Measurements from ENCODE around the gene POLR2J.
"Not testable (repeated sequence)": the region's sequence is repeated elsewhere in the genome, so short reads cannot be mapped to it uniquely, and the experiment has no call there.

- TF ChIP-seq CTCF, POLR2A (IDR thresholded peaks at IDR 0.05): not testable (repeated sequence)
Observed at GRCh38 chr7:102481962-102482361, 3.2 kb upstream of the POLR2J start.

Data from vagina (tissue), 2 donors.